BLaER1 treated with 17β-estradiol and CSF1 and Interleukin-3, amounts not matched to agents 10 nM and 100 nM (cell line): ENCODE measurements around the gene ZFP1.
A peak's percentile ranks its signal among the peaks of the same experiment; 100 is the strongest.
"Not testable (repeated sequence)": the region's sequence is repeated elsewhere in the genome, so short reads cannot be mapped to it uniquely, and the experiment has no call there.

Source experiments
- H3K27ac ChIP-seq, 11 experiments: shearing (Covaris generic); formaldehyde crosslinking; 2 replicates each; pipeline ENCODE4 v1.8.1; 2022
- H3K27me3 ChIP-seq, 11 experiments: shearing (Covaris generic); formaldehyde crosslinking; 2 replicates each; pipeline ENCODE4 v1.8.1; 2022
- H3K36me3 ChIP-seq, 11 experiments: shearing (Covaris generic); formaldehyde crosslinking; 2 replicates each; pipeline ENCODE4 v1.8.1; 2022
- H3K4me1 ChIP-seq, 10 experiments: shearing (Covaris generic); formaldehyde crosslinking; 2 replicates each; pipeline ENCODE4 v1.8.1; 2022
- H3K4me2 ChIP-seq, 11 experiments: shearing (Covaris generic); formaldehyde crosslinking; 2 replicates each; pipeline ENCODE4 v1.8.1; 2022
- H3K4me3 ChIP-seq, 10 experiments: shearing (Covaris generic); formaldehyde crosslinking; 2 replicates each; pipeline ENCODE4 v1.8.1; 2022
- H3K9ac ChIP-seq, 11 experiments: shearing (Covaris generic); formaldehyde crosslinking; 2 replicates each; pipeline ENCODE4 v1.8.1; 2022
- H3K9me3 ChIP-seq, 11 experiments: shearing (Covaris generic); formaldehyde crosslinking; replicated peaks in 1 of 11; 2 replicates each; pipeline ENCODE4 v1.8.1; 2022
- H4K20me1 ChIP-seq, 11 experiments: shearing (Covaris generic); formaldehyde crosslinking; 2 replicates each; pipeline ENCODE4 v1.8.1; 2022
- Cebpa-rat ChIP-seq, 11 experiments: shearing (Covaris generic); IDR thresholded peaks; 2 replicates each; pipeline ENCODE4 v1.8.1; 2022

ZFP1 gene

DNA sequence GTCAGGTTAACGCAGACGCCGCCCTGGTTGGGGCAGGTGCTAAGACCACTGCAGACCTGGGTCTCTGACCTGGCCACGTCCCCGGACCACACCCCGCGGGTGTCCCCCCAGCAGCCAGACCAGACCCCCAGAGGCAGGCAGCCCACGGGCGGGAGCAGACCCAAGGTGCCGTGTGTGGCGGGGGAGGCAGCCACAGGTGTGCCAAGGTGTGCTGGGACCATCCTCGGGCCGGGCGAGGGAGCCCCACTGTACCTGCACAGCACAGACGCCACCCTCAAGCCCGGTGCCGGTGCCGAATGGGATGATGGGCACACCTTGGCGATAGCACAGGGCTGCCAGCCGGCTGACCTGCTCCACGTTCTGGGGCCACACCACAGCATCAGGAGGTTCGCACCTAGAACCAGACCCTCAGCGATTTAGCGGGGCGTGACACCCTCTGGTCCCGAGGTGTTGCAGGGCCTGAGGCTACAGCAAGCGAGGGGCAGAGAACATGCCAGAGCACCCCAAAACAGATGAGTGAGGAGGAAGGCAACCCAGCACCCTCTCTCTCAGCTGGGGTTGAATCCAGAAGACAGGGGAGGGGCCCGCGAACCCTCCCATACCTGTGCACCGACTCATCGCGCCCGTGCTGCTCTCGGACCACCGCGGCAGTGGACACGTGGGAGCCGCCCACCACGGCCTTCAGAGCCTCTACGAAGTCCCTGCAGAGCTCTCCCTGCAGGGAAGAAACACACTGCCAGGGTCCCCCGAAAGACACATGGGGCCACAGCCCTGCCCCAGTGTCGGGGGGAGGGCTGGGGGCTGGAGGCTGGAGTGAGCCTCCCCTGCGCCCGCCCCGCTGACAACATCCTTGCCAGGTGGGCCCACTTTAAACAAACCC, 33.1 kb upstream of the ZFP1 start:
- Histone ChIP-seq H3K9me3 (peaks cover 0 to 18% (median 4%) of the 10 kb centered on the region in 11 experiments; a peak in 16 of 22 replicates), H4K20me1 (peaks cover 0 to 30% (median 14%) of the 10 kb centered on the region in 11 experiments; a peak in 7 of 22 replicates), H3K36me3 (no peaks in the 10 kb centered on the region), H3K4me2 (peak overlapping the region in 3 of 11 experiments; percentile 27 to 44 (median 39); a peak in 4 of 22 replicates), H3K27me3 (peaks cover 0 to 19% (median 0%) of the 10 kb centered on the region in 11 experiments; a peak in 6 of 22 replicates), H3K27ac (no peak overlapping the region), H3K4me3 (no peak overlapping the region), H3K4me1 (peaks cover 33 to 46% (median 41%) of the 10 kb centered on the region in 10 experiments), H3K9ac (no peak overlapping the region)
- TF ChIP-seq Cebpa-rat (IDR thresholded peaks at IDR 0.05) = no peak

DNA sequence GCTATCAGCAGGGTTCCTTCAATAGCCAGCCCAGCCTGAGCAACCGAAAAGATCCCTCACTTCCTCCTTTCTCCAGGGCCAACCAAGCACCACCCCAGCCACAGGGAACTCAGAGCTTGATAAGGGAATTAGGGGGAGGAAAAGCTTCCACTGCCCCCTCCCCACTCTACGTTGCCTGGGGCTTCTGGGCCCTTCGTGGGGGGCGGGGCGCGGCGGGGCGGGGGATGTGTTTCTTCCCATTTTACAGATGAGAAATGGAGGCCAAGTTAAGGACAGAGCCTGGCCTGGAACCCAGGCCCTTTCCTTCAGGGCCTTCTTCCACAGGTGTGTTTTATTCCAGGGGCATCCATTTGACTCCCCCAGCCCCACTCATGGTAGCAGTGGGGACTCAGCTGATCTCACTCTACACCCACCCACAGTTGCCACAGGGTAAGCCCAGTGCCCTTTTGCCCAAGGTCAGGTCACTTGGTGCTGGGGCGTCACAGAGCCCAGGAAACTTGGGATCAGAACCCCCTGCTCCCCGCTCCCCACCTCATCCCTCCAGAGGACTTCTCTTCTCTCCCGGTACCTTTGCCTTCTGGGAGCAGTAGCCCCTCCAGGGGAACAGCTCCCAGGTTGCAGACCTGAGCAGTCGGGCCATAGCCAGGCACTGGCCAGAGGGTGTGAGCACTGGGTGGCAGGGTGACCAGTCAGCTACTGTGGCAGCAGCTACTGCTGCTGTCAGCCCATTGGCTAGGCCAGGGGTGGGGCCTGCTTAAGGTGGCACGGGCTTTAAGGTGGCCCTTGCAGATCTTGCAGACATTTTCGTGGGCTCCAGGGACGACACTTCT, 32.0 kb upstream of the ZFP1 start, which contains the start of gene LDHD:
Gene LDHD, minus strand, starts transcription at position 700 of the 830 bp plus-strand sequence. Its CDS starts 60 bp downstream, at position 640.
- Histone ChIP-seq H4K20me1 (peaks cover 0 to 26% (median 11%) of the 10 kb centered on the region in 11 experiments; a peak in 6 of 22 replicates), H3K27ac (no peak within 1 kb of the TSS), H3K4me1 (peaks cover 22 to 35% (median 30%) of the 10 kb centered on the region in 10 experiments), H3K4me2 (peak within 1 kb of the TSS in 3 of 11 experiments; percentile 39 to 47 (median 44); a peak in 5 of 22 replicates), H3K4me3 (no peak within 1 kb of the TSS), H3K36me3 (no peaks in the 10 kb centered on the region), H3K9ac (no peak within 1 kb of the TSS), H3K27me3 (peaks cover 0 to 19% (median 0%) of the 10 kb centered on the region in 11 experiments; a peak in 6 of 22 replicates), H3K9me3 (peaks cover 9 to 29% (median 15%) of the 10 kb centered on the region in 11 experiments)
- TF ChIP-seq Cebpa-rat (IDR thresholded peaks at IDR 0.05) = no peak

DNA sequence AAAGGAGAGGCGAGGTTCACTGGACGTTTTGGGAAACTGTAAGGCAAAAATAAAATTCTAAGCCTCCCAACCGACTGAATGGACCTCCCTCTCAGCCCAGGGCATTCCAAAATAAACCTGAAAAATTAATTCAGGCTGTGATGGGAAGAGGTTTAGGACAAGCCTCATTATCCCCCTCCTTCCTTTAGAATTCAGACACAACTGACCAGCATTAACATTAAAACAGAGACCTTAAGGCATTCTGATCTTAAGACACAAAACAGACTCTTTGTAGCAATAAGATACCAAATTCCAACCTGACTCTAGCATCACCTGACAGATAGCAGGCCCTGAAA, 31.4 kb upstream of the ZFP1 start:
- TF ChIP-seq Cebpa-rat (IDR thresholded peaks at IDR 0.05) = no peak
- Histone ChIP-seq H3K27ac (no peak overlapping the region), H3K36me3 (no peaks in the 10 kb centered on the region), H3K9ac (no peak overlapping the region), H3K9me3 (peaks cover 15 to 35% (median 21%) of the 10 kb centered on the region in 11 experiments), H4K20me1 (peaks cover 0 to 20% (median 8%) of the 10 kb centered on the region in 11 experiments; a peak in 5 of 22 replicates), H3K4me2 (peak overlapping the region in 1 of 11 experiments; percentile 47; a peak in 1 of 22 replicates), H3K4me1 (peaks cover 16 to 29% (median 24%) of the 10 kb centered on the region in 10 experiments), H3K4me3 (no peak overlapping the region), H3K27me3 (peaks cover 0 to 19% (median 0%) of the 10 kb centered on the region in 11 experiments; a peak in 6 of 22 replicates)

DNA sequence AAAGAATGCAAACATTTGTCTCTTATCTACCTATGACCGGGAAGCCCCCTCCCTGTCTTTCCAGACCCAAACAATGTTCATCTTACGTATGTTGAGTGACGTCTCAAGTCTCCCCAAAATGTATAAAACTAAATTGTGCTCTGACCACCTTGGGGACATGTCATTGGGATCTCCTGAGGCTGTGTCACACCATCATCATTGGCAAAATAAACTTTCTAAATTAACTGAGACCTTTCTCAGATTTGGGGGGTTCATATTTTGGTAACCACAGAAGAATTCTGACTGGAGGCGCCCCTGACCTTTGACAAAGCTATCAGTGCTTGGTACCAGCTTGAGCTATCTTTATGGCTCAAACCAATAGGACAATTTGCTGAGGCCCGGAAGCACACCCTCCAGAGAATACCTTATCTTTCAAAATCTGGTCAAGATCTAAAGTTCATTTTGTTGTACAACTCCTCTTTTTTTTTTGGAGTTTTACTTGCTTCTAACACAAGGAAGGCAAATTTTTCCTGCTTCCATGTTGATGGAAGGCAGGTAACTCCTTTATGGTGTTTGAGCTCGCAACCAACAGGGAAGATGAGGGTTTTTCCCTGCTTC, 29.3 kb upstream of the ZFP1 start:
- H3K9me3 ChIP-seq = peaks cover 31 to 55% (median 37%) of the 10 kb centered on the region in 11 experiments
- H3K27ac ChIP-seq = no peak overlapping the region
- no peak overlapping the region for H3K4me2 ChIP-seq
- no peaks in the 10 kb centered on the region; a peak in 1 of 22 replicates for H4K20me1 ChIP-seq
- H3K9ac ChIP-seq = no peak overlapping the region
- H3K4me1 ChIP-seq = peaks cover 0 to 15% (median 7%) of the 10 kb centered on the region in 10 experiments; a peak in 10 of 20 replicates
- H3K4me3 ChIP-seq = no peak overlapping the region
- no peak for TF ChIP-seq Cebpa-rat (IDR thresholded peaks at IDR 0.05)
- H3K36me3 ChIP-seq = no peaks in the 10 kb centered on the region
- H3K27me3 ChIP-seq = no peaks in the 10 kb centered on the region

DNA sequence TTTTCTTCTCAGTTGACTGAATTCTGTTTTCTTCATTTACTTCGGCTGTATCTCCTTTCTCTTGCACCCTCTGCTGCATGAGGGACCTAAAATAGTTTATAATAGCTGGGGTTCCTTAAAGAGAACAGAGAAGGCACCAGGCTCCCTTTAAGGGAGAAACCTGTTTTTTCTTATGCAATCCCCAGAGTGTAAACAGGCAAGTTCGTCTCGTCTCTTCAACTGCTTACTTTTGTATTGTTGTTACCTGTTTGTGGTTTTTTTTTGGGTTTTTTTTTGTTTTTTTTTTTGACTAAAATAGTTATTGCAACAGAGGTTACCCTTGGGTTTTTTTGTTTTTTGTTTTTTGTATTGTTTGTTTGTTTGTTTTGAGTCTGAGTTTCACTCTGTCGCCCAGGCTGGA, 28.1 kb upstream of the ZFP1 start:
- Histone ChIP-seq H3K4me2 (no peak overlapping the region), H3K27ac (no peak overlapping the region), H3K27me3 (no peaks in the 10 kb centered on the region), H3K9me3 (peaks cover 31 to 56% (median 41%) of the 10 kb centered on the region in 11 experiments), H3K9ac (no peak overlapping the region), H3K4me3 (no peak overlapping the region), H3K4me1 (peaks cover 0 to 12% (median 5%) of the 10 kb centered on the region in 10 experiments; a peak in 10 of 20 replicates), H3K36me3 (no peaks in the 10 kb centered on the region), H4K20me1 (no peaks in the 10 kb centered on the region)
- no peak for TF ChIP-seq Cebpa-rat (IDR thresholded peaks at IDR 0.05)

DNA sequence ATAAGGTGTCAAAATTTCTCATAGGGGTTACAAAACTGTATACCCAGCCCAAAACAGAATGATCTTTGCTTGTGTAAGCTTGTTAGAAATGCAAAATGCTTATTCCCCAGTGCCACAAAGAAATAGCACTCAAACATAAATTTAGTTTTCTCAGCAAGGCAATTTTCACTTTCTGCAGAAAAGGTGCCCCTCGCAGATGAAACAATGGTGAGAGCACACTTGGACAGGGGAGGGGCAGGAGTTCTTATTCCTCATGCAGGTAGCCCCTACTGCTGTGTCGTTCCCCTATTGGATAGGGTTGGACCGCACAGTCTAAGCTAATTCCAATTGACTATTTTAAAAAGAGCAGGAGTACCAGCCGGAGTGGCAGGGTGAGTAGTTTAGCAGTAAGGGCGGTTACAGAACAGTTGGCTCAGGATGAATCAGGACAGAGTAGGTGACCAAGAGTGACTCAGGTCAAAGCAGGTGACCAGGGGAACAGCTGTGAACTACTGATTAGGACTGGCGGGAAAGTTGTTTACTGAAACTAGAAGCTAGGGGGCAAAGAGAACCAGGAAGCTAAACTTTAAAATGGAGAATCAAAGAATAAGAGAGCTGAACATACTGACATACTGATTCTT, 26.3 kb upstream of the ZFP1 start:
- Histone ChIP-seq H3K36me3 (no peaks in the 10 kb centered on the region), H3K9me3 (peaks cover 45 to 67% (median 56%) of the 10 kb centered on the region in 11 experiments), H3K27ac (no peak overlapping the region), H3K27me3 (no peaks in the 10 kb centered on the region), H3K9ac (no peak overlapping the region), H4K20me1 (no peaks in the 10 kb centered on the region), H3K4me3 (no peak overlapping the region), H3K4me1 (no peaks in the 10 kb centered on the region), H3K4me2 (no peak overlapping the region)
- no peak for TF ChIP-seq Cebpa-rat (IDR thresholded peaks at IDR 0.05)

DNA sequence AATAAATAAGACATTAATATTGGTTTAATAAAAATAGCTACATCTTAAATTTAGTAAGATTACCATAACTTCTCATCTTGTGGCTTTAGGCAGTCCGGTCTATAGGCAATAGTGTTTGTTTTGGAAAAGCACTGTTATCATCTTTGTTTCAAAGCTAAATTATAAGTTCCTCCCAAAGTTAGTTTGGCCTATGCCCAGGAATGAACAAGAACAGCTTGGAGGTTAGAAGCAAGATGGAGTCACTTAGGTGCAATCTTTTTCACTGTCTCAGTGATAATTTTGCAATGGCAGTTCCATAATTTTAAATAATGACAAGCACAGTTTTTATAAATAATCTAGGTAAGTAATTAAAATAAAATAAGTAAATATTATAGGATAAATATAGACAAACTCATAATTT, 25.7 kb upstream of the ZFP1 start:
- no peaks in the 10 kb centered on the region; a peak in 1 of 22 replicates for H3K36me3 ChIP-seq
- no peak overlapping the region for H3K9ac ChIP-seq
- no peaks in the 10 kb centered on the region for H3K27me3 ChIP-seq
- H3K4me3 ChIP-seq = no peak overlapping the region
- no peak overlapping the region for H3K4me2 ChIP-seq
- H3K4me1 ChIP-seq = no peaks in the 10 kb centered on the region
- no peak for TF ChIP-seq Cebpa-rat (IDR thresholded peaks at IDR 0.05)
- no peaks in the 10 kb centered on the region for H4K20me1 ChIP-seq
- peaks cover 51 to 72% (median 62%) of the 10 kb centered on the region in 11 experiments for H3K9me3 ChIP-seq
- H3K27ac ChIP-seq = no peak overlapping the region

DNA sequence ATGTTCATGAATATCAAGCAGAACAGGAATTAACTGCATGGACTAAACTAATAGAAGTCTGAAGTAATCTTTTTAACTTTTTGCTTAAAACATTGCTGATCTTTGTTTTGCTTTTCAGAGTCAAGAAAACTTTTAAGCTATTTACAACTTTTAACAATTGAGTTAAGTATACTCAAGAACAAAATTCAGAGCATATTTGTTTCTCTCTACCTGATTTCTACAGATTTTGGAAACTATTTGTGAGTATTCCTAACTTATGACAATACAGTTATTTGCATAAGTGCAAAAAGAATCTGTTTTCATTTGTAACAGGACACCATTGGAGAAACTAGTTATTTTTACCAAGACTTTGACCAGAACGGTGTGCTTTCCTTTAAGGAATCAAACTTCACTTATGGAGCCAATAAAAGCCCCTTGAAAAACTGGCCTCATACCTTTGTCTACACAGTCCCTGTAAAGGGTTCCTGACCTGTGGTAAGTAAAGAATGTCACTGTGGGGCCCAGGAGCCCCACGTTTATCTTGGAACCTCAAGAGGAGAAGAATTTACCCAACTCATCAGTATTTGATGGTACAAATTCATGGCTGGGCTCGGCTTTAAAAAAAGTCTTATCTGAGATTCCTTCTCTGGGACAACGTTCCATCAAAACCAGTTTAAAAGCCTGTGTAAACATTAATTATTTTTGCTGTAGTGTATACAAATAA, 20.5 kb upstream of the ZFP1 start:
- Histone ChIP-seq H3K27ac (no peak overlapping the region), H3K4me2 (no peak overlapping the region), H3K9ac (no peak overlapping the region), H3K27me3 (no peaks in the 10 kb centered on the region), H3K4me1 (peaks cover 6 to 13% (median 10%) of the 10 kb centered on the region in 10 experiments), H3K9me3 (peaks cover 39 to 69% (median 54%) of the 10 kb centered on the region in 11 experiments), H3K4me3 (no peak overlapping the region), H3K36me3 (peaks cover 0 to 6% (median 0%) of the 10 kb centered on the region in 11 experiments; a peak in 3 of 22 replicates), H4K20me1 (no peaks in the 10 kb centered on the region)
- no peak for TF ChIP-seq Cebpa-rat (IDR thresholded peaks at IDR 0.05)

DNA sequence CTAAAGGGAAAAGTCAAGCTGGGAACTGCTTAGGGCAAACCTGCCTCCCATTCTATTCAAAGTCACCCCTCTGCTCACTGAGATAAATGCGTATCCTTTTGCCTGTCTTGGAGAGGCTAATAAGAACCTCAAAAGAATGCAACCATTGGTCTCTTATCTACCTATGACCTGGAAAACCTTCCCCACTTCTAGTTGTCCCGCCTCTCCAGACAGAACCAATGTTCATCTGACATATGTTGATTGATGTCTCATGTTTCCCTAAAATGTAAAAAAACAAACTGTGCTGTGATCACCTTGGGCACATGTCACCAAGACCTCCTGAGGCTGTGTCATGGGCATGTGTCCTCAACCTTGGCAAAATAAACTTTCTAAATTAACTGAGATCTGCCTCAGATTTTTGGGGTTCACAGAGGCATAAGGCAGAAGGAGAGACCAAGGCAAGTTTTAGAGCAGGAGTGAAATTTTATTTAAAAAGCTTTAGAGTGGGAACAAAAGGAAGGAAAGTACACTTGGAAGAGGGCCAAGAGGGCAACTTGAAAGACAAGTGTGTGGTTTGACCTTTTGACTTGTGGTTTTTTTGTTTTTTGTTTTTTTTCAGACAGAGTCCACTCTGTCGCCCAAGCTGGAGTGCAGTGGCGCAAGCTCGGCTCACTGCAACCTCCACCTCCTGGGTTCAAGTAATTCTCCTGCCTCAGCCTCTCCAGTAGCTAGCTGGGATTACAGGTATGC, 18.7 kb upstream of the ZFP1 start:
- peak overlapping the region; percentile 14 to 60 (median 42); a peak in 18 of 22 replicates for H3K4me2 ChIP-seq

More for the DNA sequence above, 18.7 kb upstream of the ZFP1 start:
- not testable (repeated sequence) for H3K36me3 ChIP-seq, H4K20me1 ChIP-seq, H3K27ac ChIP-seq, H3K27me3 ChIP-seq, H3K4me3 ChIP-seq, H3K9ac ChIP-seq
- Histone ChIP-seq H3K4me1 (peaks cover 6 to 13% (median 10%) of the 10 kb centered on the region in 10 experiments), H3K9me3 (peaks cover 35 to 58% (median 47%) of the 10 kb centered on the region in 11 experiments)
